C4-2B (cell line): ENCODE measurements around the gene CCDC82.

Experiments used
- ZFX ChIP-seq: fragments of 450-650 bp; IDR thresholded peaks from 2 replicates; pipeline ENCODE4 v1.6.1; 2017
- TF ChIP-seq, protein P1 (sequence below): fragments of 450-650 bp; conservative IDR thresholded peaks from 2 replicates; pipeline ENCODE4 v1.5.1; 2017; ENCODE audit warnings: mild to moderate bottlenecking

DNA sequence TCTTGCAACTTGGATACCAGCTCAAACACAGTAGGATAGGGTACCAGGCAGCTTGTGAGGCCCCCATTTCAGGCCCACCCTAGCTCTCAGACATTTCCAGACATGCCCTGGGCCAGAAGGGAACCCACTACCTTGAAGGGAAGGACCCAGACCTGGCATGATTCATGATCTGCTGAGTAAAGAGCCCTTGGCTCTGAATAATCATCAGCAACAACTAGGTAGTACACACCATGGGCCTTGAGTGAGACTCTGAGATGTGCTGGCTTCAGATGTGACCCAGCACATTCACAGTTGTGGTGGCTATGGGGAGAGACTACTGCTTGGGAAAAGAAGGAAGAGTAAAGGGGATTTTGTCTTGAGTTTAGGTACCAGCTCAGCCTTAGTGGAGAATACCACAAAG lies 23.7 kb upstream of the CCDC82 start:
- TF ChIP-seq, protein P1, sequence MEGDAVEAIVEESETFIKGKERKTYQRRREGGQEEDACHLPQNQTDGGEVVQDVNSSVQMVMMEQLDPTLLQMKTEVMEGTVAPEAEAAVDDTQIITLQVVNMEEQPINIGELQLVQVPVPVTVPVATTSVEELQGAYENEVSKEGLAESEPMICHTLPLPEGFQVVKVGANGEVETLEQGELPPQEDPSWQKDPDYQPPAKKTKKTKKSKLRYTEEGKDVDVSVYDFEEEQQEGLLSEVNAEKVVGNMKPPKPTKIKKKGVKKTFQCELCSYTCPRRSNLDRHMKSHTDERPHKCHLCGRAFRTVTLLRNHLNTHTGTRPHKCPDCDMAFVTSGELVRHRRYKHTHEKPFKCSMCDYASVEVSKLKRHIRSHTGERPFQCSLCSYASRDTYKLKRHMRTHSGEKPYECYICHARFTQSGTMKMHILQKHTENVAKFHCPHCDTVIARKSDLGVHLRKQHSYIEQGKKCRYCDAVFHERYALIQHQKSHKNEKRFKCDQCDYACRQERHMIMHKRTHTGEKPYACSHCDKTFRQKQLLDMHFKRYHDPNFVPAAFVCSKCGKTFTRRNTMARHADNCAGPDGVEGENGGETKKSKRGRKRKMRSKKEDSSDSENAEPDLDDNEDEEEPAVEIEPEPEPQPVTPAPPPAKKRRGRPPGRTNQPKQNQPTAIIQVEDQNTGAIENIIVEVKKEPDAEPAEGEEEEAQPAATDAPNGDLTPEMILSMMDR = no peak
- no peak for TF ChIP-seq ZFX
